NCI-H2196 treated with DMSO at 0.1 percent for 48 hours (cell line): Measurements from ENCODE around the gene ICAM4.

Source experiments
- DNase-seq: peaks from one replicate; lab custom pipeline; 2025; ENCODE audit not compliant: unreplicated experiment; lab: John Stamatoyannopoulos, UW

The ICAM4 gene

DNA sequence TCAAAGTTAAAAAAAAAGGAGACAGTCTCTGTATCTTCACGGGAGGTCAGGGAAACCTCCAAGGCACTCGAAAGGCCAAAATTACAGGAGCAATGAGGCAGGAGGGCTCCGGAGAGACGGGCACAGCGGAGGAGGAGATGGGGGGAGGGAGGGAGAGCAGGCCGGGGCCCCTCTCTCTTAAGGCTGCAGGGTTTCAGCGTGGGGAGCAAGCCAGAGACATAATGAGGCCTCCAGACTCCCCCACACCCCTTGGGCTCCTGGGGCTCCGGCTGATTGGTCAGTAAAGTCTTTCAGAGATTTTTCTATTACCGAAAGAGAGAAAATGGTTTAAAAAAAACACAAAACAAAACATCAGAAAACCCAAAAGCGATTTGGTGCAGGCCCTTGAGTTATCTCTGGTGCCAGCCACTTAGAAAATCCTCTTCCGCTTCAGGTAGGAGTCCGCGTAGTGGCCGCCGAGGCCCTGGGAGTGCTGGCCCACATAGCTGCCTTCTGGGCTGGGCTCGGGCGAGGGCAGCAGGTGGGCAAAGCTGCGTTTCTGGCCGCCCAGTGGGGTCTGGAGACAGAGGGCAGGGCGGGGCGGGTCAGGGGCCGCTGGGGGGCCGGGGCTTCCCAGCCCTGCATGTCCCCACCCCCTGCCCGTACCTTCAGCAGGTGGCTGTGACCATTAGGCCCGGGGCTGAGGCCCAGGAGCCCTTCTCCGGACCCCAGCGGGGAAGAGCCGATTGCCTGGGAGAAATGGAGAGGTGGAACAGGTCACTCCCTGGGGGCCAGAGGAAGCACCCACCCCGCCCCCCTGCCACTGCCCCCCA lies 30.5 kb downstream of the ICAM4 start:
- DNase-seq = no peak

DNA sequence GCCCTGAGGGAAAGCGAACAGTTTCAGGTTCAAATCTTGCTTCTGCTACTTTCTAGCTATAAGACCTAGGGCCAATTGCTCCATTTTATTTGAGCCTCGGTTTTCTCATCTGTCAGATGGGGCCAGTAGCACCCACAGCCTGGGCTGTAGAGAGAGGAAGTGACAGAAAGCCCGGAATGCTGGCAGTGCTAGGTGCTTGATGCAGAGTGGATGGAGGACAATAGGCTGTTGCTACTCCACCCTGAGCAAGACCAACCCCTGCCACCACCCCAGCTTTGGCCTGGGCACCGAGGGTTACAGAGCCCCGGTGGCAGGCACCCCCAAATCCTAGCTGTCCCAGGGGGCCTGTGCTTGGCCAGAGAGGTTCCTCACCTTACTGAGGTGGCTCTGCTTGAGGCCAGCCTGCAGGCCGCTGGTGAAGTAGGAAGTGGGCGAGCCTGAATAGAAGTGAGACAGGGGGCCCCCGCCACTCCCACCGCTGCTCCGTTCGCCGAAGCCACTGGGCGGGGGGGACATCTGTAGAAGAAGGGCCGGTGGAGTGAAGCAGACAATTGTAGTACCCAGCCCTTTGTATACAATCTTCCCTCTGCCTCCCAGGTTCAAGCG lies 31.2 kb downstream of the ICAM4 start:
- DNase-seq = no peak

DNA sequence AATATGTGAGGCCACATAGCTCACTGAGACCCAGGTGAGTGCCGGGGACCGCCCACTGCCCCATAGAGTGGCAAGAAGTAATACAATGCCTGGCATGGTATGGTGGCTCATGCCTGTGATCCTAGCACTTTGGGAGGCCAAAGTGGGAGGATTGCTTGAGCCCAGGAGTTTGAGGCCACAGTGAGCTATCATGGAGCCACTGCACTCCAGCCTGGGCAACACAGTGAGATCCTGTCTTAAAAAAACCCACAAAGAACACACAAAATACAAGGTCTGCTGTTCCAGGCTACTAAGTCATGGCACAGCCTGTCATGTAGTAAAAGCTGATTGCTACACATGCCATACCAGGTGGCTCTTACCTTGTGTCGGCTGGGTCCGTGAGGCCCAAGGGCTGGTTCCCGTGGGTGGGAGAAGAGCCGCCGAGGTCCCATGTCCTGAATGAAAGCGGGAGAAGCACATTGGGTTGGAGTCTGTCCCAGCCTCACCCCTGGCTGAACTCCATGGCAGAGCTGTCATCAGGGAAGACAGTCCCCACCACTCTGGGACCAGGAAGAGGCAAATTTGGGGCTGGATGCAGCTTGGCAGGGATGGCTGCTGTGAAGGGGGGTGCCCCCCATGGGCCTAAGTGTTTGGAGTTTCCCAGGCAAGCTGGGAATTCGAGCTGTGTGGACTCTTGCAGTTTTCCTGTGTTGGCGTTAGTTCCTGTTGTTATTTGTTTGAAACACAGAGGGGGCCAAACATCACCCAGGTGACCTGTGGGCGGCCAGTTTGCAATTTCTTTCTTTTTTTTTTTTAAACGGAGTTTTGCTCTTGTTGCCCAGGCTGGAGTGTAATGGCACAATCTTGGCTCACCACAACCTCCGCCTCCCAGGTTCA lies 32.3 kb downstream of the ICAM4 start:
- no peak for DNase-seq

DNA sequence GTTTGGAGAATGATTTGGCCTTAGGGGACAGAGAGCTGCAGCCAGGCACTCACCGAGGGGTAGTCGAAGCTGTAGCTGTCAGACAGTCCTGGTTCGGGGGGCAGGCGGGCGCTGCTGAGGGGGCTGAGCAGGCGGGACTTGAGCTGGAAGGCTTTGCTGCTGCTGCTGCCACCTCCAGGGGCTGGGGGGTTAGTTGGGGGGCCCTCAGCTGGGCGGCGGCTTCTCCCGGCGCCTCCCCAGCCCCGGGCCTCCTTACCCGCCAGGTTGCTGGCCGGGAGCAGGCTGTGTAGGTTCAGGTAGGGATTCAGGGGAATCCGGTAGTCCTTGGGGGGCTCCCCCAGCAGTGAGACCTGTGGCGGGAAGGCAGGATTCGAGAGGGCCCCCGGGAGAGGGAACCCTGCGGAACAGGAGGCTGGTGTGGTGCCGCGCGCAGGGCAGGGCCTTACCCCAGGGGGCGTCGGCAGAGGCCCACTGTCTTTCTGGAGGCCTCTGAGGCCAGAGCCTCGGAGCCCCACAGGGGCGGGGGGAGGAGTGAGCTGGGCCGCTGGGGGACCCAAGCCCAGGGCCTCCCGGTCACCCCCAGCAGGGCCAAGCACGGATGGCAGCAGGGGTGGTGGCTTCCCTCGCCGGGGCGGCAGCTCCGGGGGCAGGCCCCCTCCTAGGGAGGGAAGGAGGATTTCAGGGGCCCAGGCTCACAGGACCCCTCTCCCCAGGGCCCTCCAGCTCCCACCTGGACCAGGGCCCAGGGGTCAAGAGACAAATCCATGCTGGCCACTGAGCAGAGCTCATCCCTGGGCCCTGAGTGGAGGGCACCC lies 34.1 kb downstream of the ICAM4 start:
- no peak for DNase-seq

DNA sequence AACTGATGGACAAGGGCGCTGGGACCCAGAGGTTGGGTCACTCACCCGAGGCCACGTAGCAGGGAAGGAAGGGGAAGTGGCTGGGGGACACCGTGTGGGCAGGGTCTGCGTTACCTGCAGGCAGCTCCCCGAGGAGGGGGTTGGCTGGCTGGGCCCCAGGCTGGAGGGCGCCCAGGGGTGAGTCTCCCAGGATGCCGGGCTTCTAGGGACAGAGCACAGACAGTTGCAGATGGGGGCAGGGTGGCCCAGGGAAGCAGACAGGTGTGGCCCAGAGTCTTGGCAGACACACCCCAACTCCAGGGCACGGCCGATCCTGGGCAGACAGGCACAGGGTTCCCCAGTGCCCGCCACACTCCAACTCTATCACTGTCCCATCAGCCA lies 34.7 kb downstream of the ICAM4 start:
- DNase-seq = no peak

DNA sequence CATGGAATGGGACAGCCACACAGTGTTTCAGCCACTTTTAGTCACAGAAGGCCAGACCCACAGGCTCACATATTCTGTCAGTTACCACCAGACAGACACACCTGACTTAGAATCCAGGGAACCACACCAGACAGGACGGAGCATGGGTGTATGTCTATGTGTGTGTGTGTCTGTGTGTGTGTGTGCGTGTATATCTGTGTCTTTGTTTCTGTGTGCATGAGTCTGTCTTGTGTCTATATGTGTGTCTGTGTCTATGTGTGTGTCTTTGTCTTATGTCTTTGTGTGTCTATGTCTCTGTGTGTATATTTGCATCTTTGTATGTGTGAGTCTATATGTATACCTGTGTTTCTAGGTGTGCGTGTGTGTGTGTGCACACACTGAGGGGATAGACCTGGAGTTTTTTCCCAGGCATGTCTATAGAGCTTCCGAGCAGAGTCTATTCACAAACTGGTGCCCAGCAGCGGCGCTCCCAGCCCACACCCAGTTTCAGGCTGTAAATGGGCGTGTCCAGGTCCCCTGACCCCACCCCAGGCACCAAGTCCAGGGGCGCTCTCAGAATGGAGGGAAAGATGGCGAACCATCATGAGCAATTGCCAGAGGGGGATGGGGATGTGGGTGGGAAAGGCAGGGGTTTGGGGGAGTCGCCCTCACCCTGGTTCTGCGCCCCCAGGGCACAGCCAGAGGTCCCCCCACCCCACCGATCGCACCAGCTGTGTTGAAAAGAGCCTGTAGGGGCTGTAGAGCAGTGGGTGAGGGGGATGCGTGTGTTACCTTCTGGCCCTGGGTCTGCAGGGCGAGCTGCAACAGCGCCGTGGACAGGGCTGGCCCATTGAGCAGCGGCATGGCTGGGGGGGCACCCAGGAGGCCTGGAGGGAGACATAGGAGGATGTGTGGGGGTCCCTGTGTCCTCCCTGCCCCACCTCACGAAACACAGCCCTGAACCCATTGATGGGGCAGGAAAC lies 35.4 kb downstream of the ICAM4 start:
- DNase-seq = no peak

DNA sequence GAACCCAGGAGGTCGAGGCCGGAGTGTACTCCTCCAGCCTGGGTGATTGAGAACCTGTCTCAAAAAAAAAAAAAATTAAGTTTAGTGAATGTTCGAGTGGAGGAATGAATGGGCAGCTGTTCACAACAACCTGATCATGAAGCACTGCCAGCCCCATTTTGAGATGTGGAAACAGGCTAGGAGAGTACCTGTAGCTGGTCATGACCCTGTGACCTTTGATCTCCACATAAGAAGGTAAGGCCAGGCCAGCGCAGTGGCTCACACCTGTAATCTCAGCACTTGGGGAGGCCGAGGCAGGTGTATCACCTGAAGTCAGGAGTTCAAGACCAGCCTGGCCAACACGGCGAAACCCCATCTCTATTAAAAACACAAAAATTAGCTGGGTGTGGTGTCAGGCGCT lies 39.0 kb downstream of the ICAM4 start:
- DNase-seq = no peak

DNA sequence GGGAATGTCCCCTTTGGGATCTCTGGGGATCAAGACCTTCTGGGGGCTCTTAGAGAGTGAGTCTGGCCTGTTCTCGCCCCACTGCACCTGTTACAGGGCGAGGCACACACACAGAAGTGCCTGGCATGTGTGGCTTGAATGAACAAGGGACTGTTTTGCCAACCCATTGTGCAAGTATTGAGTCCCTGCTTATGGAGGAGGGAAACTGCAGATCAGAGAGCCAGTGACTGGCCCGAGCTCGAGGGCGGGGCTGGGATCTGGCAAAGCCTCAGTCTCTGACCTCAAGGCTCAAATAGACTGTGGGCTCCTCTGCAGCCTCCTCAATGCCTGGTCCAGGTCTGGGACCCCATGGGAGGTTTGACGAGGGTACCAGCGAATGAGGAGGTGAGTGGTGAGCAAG lies 41.0 kb downstream of the ICAM4 start:
- no peak for DNase-seq

DNA sequence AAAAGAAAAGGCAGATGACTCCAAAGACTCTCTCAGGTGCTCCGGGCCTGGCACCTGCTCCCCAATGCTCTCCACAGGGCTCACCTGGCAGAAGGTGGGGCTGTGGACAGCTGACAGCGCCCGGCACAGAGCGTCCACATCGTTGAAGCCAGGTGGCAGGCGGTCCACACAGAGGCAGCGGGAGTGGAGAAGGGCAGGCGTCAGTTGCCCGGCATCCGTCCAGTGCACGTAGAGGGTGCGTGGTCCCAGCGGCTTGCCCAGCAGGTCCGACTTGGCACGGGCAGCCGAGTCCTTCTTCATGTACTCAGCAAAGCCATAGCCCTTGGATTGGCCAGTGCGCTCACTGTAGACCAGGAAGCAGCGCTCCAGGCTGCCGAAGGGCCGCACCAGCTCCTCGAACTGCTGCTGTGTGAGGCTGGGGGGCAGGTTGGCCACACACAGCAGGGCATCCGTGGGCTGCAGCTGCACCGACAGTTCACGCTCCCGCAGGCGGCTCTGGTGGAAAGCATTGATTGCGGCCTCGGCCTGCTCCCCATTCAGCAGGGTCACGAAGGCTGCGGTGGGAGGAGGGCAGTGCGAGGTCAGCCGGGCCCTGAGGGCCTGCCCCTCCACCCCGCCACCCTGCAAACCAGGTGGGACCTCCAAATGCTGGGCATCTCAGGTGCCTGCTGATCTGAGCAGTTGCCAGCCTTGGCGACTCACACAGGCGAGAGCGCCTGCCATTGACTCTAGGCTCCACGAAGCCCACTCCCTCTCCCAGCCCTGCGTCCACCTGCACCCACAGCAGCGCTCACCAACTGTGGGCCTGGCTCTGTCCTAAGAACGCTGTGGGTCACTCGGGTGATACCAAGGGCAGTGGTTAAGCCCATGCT lies 42.0 kb downstream of the ICAM4 start:
- DNase-seq = no peak

DNA sequence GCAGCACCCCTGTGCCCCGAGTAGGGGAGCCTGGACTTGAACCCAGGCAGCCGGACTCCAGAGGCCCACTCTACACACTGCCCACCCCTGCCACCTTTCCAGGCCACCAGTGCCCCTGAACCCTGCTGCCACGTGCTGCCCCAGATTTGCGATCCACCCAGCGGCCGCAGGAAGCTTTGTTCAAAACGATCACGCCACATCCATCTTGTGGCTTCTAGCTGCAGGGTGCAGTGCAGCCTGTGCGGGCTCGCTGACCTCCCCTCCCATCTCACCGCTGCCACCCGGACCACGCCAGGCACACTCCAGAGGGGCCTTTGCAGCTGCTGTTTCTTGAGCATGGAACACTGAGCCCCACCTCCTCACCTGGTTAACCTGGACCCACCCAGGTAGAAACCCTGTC lies 42.8 kb downstream of the ICAM4 start:
- no peak for DNase-seq

DNA sequence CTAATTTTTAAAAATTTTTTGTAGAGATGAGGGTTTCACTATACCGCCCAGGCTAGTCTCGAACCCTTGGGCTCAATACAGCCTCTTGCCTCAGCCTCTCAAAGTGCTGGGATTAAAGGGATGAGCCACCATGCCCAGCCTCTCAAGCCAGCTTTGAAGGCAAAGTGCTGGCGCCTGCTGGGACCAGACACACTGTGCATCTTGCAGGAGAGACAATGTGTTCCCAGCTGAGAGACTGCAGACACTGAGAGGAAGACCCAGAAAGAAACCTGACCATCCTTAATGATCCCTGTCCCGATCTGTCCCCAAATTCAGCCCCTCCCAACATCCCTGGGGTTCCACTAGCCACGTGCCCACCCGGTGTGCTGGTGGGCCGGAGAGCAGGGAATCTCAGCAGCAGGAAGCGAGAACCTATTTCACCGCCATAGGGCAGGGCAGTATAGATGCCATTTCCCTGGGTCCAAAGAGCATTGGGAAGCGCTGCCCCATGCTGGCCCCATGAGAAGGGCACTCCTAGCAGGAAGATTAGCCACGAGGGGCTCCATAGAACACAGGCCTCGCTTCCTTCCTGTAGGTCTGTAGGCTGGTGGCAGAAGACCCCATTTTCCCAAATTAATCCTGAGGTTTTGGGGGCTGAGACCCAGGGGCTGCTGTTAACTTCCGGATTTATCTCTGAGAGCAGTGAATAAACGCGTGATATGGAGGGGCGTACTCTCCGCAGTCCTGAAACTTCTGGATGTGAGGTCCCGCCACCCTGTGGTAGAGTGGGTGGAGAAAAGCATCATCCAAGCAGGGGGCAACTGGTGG lies 45.6 kb downstream of the ICAM4 start:
- no peak for DNase-seq

DNA sequence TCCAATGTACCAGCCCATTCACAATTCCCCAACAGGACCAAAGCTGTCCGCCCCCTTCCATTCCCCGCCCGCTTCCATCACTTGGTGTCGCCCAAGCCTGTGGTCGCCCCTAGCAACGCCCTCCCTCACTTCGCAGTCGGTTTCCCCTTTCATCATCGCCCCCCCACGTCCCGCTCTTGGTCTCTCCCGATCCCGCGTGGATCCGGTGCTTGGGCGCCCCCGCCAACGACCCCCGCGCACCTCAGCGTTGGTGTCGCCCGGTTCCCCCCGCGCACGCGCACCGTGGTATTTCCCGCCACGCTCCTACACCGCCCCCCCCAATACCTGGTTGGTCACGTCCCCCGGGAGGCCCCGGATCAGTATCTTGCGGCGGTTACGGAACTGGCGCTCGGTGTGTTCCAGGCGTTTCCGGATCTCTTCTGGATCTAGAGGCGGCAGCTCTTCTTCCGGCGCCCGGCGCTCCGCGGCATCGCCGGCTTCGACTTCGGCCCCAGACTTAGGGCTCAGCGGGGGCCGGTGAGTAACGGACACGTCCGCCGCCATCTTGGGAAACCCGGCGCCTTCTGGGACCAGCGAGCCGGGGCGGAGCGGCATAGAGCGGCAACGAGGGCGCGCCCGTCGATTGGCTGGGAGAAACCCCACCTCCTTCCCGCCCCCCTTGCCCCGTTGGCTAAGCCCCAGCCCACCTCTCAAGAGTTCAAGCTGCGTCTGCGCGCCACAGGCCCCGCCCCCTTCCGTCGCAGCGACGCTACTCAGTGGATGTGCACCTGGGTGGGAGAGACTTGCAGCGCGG lies 46.4 kb downstream of the ICAM4 start, which contains the start of gene RAVER1:
RAVER1 (minus strand) TSS at position 565 of the 793 bp plus-strand sequence; CDS start at position 543, 22 bp downstream.
- DNase-seq = peak; percentile 91

DNA sequence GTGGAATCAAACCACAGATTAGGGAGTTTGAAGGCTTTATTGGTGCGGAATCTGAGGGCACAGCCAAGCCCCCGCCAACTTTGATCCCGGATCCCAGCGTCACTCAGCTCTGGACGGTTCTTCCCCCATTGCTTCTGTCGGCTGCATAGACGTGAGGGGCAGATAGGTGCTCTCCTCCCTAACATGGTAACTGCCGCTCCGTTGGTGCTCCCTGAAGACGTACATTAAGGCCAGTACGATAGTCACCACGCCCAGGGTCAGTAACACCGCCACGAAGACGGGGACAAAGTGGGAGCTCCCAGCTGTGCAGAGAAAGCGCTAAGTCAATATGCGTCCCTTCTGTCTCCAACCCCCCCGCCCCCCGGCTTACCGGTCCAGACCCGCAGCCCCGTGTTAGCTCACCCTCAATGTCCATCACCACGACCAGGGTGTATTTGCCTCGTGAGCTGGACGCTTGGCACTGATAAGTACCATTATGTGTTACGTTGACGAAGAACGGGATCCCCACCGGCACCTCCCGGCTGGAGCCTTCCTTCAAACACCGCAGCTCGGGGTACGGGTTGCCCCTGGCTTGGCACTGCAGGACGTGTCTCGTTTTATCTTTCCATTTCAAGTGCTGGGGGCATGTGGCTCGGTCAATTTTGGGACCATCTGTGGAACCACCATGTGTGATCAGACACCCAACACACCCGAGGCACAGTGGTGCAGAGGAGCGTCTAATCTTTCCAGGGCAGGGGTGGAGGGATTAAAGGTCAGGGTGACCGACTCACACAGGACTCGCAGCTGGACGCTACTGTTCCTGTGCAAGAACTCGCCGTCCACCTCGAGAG lies 47.2 kb downstream of the ICAM4 start:
- no peak for DNase-seq

DNA sequence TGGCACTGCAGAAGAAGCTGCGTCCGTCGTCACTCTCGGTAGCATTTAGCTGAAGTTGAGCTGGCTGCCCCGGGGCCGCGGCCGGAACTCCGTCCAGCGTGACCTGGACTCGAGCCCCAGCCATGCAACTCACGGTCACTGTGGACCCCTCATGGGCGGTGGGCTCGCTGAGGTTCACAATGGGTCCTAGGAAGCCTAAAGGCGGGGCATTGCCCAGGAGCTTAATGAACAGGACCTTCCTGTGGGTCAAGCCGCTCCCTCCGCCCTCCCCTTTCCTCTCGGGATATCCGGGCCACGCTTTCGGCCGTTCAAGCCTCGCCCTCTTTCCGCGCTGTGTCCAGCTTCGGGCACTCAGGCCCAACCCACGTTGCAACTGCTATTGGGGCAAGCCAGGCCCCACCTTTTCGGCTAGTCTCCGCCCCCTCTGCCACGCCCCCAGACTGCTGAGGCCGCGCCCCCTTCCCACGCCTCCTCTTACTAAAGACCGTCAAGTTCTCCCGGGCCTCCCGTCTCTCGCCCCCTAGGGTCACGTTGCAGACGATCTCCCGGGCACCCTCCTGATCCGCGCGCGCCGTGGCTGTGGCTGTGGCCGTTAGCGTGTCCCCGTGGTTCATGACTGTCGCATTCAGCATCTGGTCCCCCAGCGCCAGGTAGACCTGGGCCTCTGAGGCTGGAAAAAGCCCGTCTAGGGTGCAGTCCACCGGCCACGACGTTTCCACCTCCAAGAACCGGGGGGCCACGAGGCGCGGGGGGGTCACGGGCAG lies 48.0 kb downstream of the ICAM4 start:
- DNase-seq = peak; percentile 85

DNA sequence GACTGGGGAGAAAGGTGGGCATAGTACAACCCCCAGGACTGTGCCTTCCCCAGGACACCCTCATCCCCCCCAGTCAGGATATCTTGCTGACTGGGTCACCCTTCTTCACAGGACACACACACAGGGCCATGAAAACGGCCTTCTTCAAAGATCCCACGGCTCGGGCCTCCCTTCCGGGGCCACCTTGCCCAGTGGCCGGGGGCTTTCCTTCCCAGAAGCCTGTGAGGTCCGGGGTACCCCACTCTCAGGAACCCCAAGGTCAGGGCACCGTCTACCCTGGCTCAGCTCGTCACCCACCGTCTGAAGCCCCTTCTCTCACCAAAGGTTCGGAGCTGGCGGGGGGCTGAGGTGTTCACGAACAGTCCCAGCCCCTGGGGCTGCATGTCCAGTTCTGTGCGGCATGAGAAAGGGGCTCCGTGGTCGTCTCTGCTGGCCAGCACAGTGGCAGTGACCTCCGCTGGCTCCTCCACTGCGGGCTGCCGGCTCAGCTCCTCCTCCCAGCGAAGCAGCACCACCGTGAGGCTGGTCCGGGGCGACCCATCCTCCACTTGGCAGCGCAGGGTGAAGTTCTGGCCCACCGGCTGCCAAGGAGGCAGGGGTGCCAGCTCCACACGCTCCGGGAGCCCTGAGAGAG lies 48.7 kb downstream of the ICAM4 start:
- DNase-seq = no peak
